ENCODE data around the gene SYS1.
A peak's percentile ranks its signal among the peaks of the same experiment; 100 is the strongest.
"Not testable (repeated sequence)": the region's sequence is repeated elsewhere in the genome, so short reads cannot be mapped to it uniquely, and the experiment has no call there.

Gene SYS1

GRCh38 chr20:45347297-45347935 lies 15.5 kb upstream of the SYS1 start:
- H3K4me1 ChIP-seq (ENCODE audit: insufficient read depth, low read length) = peaks cover 49% of the 10 kb centered on the region
- peak overlapping the region; percentile 81 for H3K4me3 ChIP-seq (ENCODE audit: low read length)
- peak overlapping the region; percentile 27; the same call in 1 of the 2 replicates for H3K27ac ChIP-seq (ENCODE audit: low read depth, low read length)
- no peaks in the 10 kb centered on the region; the same call in 1 of the 2 replicates for H3K36me3 ChIP-seq (ENCODE audit: insufficient read depth, low read length)
- H3K9me3 ChIP-seq (ENCODE audit: insufficient read depth, low read depth, low read length) = no peaks in the 10 kb centered on the region
- H3K27me3 ChIP-seq (ENCODE audit: insufficient read depth, low read length) = no peaks in the 10 kb centered on the region
- WGBS = 5% methylated on average over 8 of the region's 10 CpGs
- peak overlapping the region; percentile 80 for H3K9ac ChIP-seq (ENCODE audit: low read depth, low read length)

- Histone ChIP-seq H3K4me3 (ENCODE audit: low read length) (peak within 1 kb of the TSS; percentile 81), H3K27me3 (ENCODE audit: insufficient read depth, low read length) (no peaks in the 10 kb centered on the region), H3K9me3 (ENCODE audit: insufficient read depth, low read depth, low read length) (no peaks in the 10 kb centered on the region), H3K36me3 (ENCODE audit: insufficient read depth, low read length) (no peaks in the 10 kb centered on the region; the same call in 1 of the 2 replicates), H3K9ac (ENCODE audit: low read depth, low read length) (peak within 1 kb of the TSS; percentile 80), H3K27ac (ENCODE audit: low read depth, low read length) (peak within 1 kb of the TSS; percentile 55; the same call in 1 of the 2 replicates), H3K4me1 (ENCODE audit: insufficient read depth, low read length) (peaks cover 43% of the 10 kb centered on the region)
- WGBS = 1% methylated on average over 72 of the region's 77 CpGs
Measured at GRCh38 chr20:45347936-45348778, 14.8 kb upstream of the SYS1 start, which contains the start of gene SDC4. TSS of gene SDC4 (minus strand) at chr20:45348424. CDS start at chr20:45348384, 40 bp downstream.

- no peaks in the 10 kb centered on the region for H3K36me3 ChIP-seq (ENCODE audit: insufficient read depth, low read length)
- H3K27me3 ChIP-seq (ENCODE audit: insufficient read depth, low read length) = no peaks in the 10 kb centered on the region
- 90% methylated on average over 1 of the region's 1 CpG for WGBS
- H3K4me3 ChIP-seq (ENCODE audit: low read length) = no peak overlapping the region
- H3K4me1 ChIP-seq (ENCODE audit: insufficient read depth, low read length) = peaks cover 30% of the 10 kb centered on the region
- no peak overlapping the region for H3K9ac ChIP-seq (ENCODE audit: low read depth, low read length)
- H3K27ac ChIP-seq (ENCODE audit: low read depth, low read length) = no peak overlapping the region
- no peaks in the 10 kb centered on the region for H3K9me3 ChIP-seq (ENCODE audit: insufficient read depth, low read depth, low read length)
Measured at GRCh38 chr20:45350217-45350616, 12.7 kb upstream of the SYS1 start.

- H3K4me1 ChIP-seq (ENCODE audit: insufficient read depth, low read length) = peaks cover 24% of the 10 kb centered on the region
- not testable (repeated sequence) for H3K27me3 ChIP-seq (ENCODE audit: insufficient read depth, low read length); H3K36me3 ChIP-seq (ENCODE audit: insufficient read depth, low read length); H3K9ac ChIP-seq (ENCODE audit: low read depth, low read length); H3K27ac ChIP-seq (ENCODE audit: low read depth, low read length); H3K4me3 ChIP-seq (ENCODE audit: low read length); H3K9me3 ChIP-seq (ENCODE audit: insufficient read depth, low read depth, low read length)
- 94% methylated on average over 10 of the region's 10 CpGs for WGBS
Measured at GRCh38 chr20:45350795-45351194, 12.2 kb upstream of the SYS1 start.

- Histone ChIP-seq H3K27me3 (ENCODE audit: insufficient read depth, low read length) (no peaks in the 10 kb centered on the region), H3K36me3 (ENCODE audit: insufficient read depth, low read length) (no peaks in the 10 kb centered on the region), H3K4me3 (ENCODE audit: low read length) (no peak overlapping the region), H3K9ac (ENCODE audit: low read depth, low read length) (no peak overlapping the region), H3K9me3 (ENCODE audit: insufficient read depth, low read depth, low read length) (no peaks in the 10 kb centered on the region), H3K27ac (ENCODE audit: low read depth, low read length) (no peak overlapping the region), H3K4me1 (ENCODE audit: insufficient read depth, low read length) (peaks cover 8% of the 10 kb centered on the region)
- 97% methylated on average over 2 of the region's 3 CpGs for WGBS
Measured at GRCh38 chr20:45352729-45353128, 10.2 kb upstream of the SYS1 start.

GRCh38 chr20:45353746-45354145 lies 9.2 kb upstream of the SYS1 start:
- H3K27ac ChIP-seq (ENCODE audit: low read depth, low read length) = no peak overlapping the region
- no peaks in the 10 kb centered on the region for H3K36me3 ChIP-seq (ENCODE audit: insufficient read depth, low read length)
- 75% methylated on average over 1 of the region's 1 CpG for WGBS
- H3K4me1 ChIP-seq (ENCODE audit: insufficient read depth, low read length) = peaks cover 16% of the 10 kb centered on the region
- no peaks in the 10 kb centered on the region for H3K27me3 ChIP-seq (ENCODE audit: insufficient read depth, low read length)
- no peaks in the 10 kb centered on the region for H3K9me3 ChIP-seq (ENCODE audit: insufficient read depth, low read depth, low read length)
- H3K9ac ChIP-seq (ENCODE audit: low read depth, low read length) = no peak overlapping the region
- H3K4me3 ChIP-seq (ENCODE audit: low read length) = no peak overlapping the region

GRCh38 chr20:45354423-45355208 lies 8.3 kb upstream of the SYS1 start:
- WGBS = 85% methylated on average over 9 of the region's 9 CpGs
- no peak overlapping the region for H3K4me3 ChIP-seq (ENCODE audit: low read length)
- no peak overlapping the region for H3K27ac ChIP-seq (ENCODE audit: low read depth, low read length)

GRCh38 chr20:45355209-45356084 lies 7.5 kb upstream of the SYS1 start:
- 56% methylated on average over 3 of the region's 5 CpGs for WGBS
- Histone ChIP-seq H3K4me3 (ENCODE audit: low read length) (no peak overlapping the region), H3K27ac (ENCODE audit: low read depth, low read length) (no peak overlapping the region), H3K36me3 (ENCODE audit: insufficient read depth, low read length) (no peaks in the 10 kb centered on the region), H3K9me3 (ENCODE audit: insufficient read depth, low read depth, low read length) (no peaks in the 10 kb centered on the region), H3K27me3 (ENCODE audit: insufficient read depth, low read length) (no peaks in the 10 kb centered on the region), H3K4me1 (ENCODE audit: insufficient read depth, low read length) (peaks cover 19% of the 10 kb centered on the region), H3K9ac (ENCODE audit: low read depth, low read length) (no peak overlapping the region)

More at GRCh38 chr20:45354423-45355208, 8.3 kb upstream of the SYS1 start:
- Histone ChIP-seq H3K36me3 (ENCODE audit: insufficient read depth, low read length) (no peaks in the 10 kb centered on the region), H3K27me3 (ENCODE audit: insufficient read depth, low read length) (no peaks in the 10 kb centered on the region), H3K4me1 (ENCODE audit: insufficient read depth, low read length) (peaks cover 16% of the 10 kb centered on the region), H3K9ac (ENCODE audit: low read depth, low read length) (no peak overlapping the region), H3K9me3 (ENCODE audit: insufficient read depth, low read depth, low read length) (no peaks in the 10 kb centered on the region)

GRCh38 chr20:45358282-45359068 lies 4.5 kb upstream of the SYS1 start:
- WGBS = 62% methylated on average over 10 of the region's 10 CpGs
- no peaks in the 10 kb centered on the region for H3K27me3 ChIP-seq (ENCODE audit: insufficient read depth, low read length)
- H3K27ac ChIP-seq (ENCODE audit: low read depth, low read length) = no peak overlapping the region
- no peaks in the 10 kb centered on the region for H3K9me3 ChIP-seq (ENCODE audit: insufficient read depth, low read depth, low read length)
- no peaks in the 10 kb centered on the region for H3K36me3 ChIP-seq (ENCODE audit: insufficient read depth, low read length)
- no peak overlapping the region for H3K9ac ChIP-seq (ENCODE audit: low read depth, low read length)
- H3K4me1 ChIP-seq (ENCODE audit: insufficient read depth, low read length) = peaks cover 18% of the 10 kb centered on the region
- H3K4me3 ChIP-seq (ENCODE audit: low read length) = no peak overlapping the region

GRCh38 chr20:45359069-45359405 lies 3.9 kb upstream of the SYS1 start:
- Histone ChIP-seq H3K27me3 (ENCODE audit: insufficient read depth, low read length) (no peaks in the 10 kb centered on the region), H3K9ac (ENCODE audit: low read depth, low read length) (no peak overlapping the region), H3K4me1 (ENCODE audit: insufficient read depth, low read length) (peaks cover 17% of the 10 kb centered on the region), H3K27ac (ENCODE audit: low read depth, low read length) (no peak overlapping the region), H3K9me3 (ENCODE audit: insufficient read depth, low read depth, low read length) (no peaks in the 10 kb centered on the region), H3K4me3 (ENCODE audit: low read length) (no peak overlapping the region), H3K36me3 (ENCODE audit: insufficient read depth, low read length) (no peaks in the 10 kb centered on the region)
- WGBS = 87% methylated on average over 7 of the region's 7 CpGs
